ENCODE data around the gene PRDX5.

Gene PRDX5

DNA sequence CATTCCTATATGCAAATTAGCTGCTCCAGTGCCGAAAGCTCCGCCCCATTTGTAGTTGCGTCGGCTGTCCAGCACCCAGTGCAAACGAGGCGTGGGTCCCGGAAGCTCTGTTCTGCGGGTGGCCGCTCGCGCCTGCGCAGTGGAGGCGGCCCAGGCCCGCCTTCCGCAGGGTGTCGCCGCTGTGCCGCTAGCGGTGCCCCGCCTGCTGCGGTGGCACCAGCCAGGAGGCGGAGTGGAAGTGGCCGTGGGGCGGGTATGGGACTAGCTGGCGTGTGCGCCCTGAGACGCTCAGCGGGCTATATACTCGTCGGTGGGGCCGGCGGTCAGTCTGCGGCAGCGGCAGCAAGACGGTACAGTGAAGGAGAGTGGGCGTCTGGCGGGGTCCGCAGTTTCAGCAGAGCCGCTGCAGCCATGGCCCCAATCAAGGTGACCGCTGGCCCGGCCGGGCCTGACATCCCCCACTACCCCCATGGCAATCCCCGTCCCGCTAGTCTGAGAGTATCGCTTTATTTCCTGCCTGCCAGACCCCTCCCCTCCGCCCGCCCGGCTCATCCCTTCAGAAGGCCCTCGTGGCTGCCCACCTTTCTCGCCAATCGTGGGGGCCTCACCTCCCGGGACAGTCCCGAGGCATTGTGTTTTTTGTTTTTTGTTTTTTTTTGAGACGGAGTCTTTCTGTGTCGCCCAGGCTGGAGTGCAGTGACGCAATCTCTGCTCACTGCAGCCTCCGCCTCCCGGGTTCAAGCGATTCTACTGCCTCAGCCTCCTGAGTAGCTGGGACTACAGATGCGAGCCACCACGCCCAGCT is at the start of gene PRDX5:
TSS of gene PRDX5 (plus strand) at position 161 of the 805 bp plus-strand sequence. CDS start at position 256, 95 bp downstream.
- Mint-ChIP-seq H3K4me3 (peak within 1 kb of the TSS; percentile 96), H3K27ac (peak within 1 kb of the TSS; percentile 99), H3K27me3 (no peaks in the 10 kb centered on the region), H3K4me1 (peaks cover 13% of the 10 kb centered on the region), H3K36me3 (peaks cover 11% of the 10 kb centered on the region), H3K9me3 (no peaks in the 10 kb centered on the region)
- DNase-seq (ENCODE audit: low spot score in 2 of 2) (peak; percentile 59 to 94), ATAC-seq (ENCODE audit: low read depth) (peak; percentile 74)

DNA sequence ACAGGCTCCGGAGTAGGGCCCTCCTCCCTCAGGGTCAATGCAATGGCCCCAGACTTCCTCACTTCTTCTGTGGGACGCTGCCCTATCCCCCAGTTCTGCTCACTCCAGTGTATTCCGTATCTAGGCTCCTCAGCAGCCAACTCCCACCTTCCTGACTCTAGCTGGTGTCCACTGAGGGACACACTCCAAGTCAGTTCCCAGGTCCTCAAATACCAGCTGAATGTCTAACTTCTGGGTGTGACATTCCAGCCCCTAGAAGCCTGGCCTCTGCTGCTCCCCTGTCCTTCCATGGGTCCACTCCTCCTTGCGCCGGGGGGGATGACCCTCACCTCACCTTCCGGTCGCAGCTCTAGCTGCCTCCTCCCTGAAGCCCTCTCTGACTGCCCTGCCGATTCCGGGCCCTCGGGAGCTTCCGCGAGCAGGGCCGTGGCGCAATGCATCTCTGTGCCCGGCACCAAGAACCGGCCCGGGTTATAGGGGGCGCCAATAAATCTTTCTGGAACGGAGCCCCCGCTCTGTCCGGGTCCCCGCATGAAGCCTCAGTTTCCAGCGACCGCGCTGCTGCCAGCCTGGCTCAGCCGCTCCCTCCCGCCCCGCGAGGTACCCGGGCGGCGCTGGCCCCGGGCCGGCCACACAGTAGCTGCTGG is 48.9 kb upstream of the PRDX5 start:
- Mint-ChIP-seq H3K9me3 (no peaks in the 10 kb centered on the region), H3K4me3 (peak overlapping the region; percentile 97), H3K27me3 (no peaks in the 10 kb centered on the region), H3K27ac (peak overlapping the region; percentile 95), H3K4me1 (peaks cover 13% of the 10 kb centered on the region), H3K36me3 (no peaks in the 10 kb centered on the region)
- no peak for ATAC-seq (ENCODE audit: low read depth)
- no peak for DNase-seq (ENCODE audit: low spot score in 2 of 2)

DNA sequence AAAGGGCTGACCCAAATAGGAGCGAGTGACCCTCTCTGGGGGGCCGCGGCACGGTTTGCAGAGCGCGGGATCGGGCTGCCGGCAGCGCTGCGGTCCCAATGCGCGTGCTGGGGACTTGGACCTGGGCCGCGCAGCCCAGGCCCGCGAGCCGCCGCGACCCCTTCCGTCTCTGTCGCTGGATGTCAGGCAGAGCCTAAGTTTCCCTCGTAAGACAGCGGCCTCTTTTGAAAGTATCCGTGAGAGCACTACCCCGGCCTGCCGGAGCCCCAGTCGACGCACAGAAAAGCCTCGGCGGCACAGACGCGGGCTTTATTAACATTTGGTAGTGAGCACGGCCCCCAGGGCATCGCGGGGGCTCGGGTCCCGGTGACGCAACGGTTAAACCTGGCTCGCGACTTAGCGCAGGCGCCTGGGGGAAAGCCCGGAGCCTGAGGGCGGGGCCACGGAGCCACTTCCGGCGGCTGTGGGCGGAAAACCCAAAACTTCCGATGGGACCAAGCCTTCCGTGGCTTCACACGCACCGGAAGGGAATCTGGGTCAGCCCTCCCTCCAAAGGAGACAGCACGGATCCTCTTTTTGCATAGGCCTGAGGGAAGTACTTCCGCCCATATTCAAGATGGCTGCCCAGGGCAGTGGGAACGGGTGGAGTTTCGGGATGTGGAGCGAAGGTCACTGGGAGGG is 48.2 kb upstream of the PRDX5 start:
- Mint-ChIP-seq H3K27ac (peak overlapping the region; percentile 95), H3K4me3 (peak overlapping the region; percentile 97), H3K36me3 (no peaks in the 10 kb centered on the region), H3K9me3 (no peaks in the 10 kb centered on the region), H3K4me1 (peaks cover 13% of the 10 kb centered on the region), H3K27me3 (no peaks in the 10 kb centered on the region)
- DNase-seq (ENCODE audit: low spot score in 2 of 2) (peak; percentile 88 to 91), ATAC-seq (ENCODE audit: low read depth) (peak; percentile 70)

GRCh38 chr11:64275031-64275800 is 42.7 kb upstream of the PRDX5 start:
- Mint-ChIP-seq H3K36me3 (peaks cover 5% of the 10 kb centered on the region), H3K4me1 (peaks cover 4% of the 10 kb centered on the region), H3K9me3 (no peaks in the 10 kb centered on the region), H3K27ac (no peak overlapping the region), H3K4me3 (no peak overlapping the region), H3K27me3 (no peaks in the 10 kb centered on the region)
- DNase-seq (ENCODE audit: low spot score in 2 of 2) (no peak), ATAC-seq (ENCODE audit: low read depth) (no peak)

DNA sequence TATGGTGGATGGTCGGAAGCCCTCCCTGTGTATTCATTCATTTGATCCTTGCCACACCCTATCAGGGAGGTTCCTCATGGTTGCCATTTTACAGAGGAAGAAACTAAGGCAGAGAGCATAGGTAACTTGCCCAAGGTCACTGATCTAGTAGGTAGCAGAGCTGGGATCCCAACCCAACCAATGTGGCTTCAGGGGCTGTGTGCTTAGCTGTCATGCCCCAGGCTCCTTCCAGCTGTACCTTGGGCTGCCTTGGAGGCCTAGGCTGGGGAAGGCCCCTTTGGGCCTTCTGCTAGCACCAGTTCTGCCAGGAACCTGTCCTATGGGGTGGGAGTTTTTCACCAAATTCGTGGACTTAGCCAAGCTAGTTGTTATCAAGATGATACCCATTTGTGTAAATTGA is 42.1 kb upstream of the PRDX5 start:
- Mint-ChIP-seq H3K27me3 (no peaks in the 10 kb centered on the region), H3K4me3 (no peak overlapping the region), H3K4me1 (peaks cover under 1% of the 10 kb centered on the region), H3K27ac (no peak overlapping the region), H3K36me3 (peaks cover 5% of the 10 kb centered on the region), H3K9me3 (no peaks in the 10 kb centered on the region)
- no peak for ATAC-seq (ENCODE audit: low read depth)
- no peak for DNase-seq (ENCODE audit: low spot score in 2 of 2)

- Mint-ChIP-seq H3K4me3 (no peak overlapping the region), H3K4me1 (no peaks in the 10 kb centered on the region), H3K27ac (no peak overlapping the region)
These were observed 41.1 kb upstream of the PRDX5 start for GRCh38 chr11:64276653-64277431.

DNA sequence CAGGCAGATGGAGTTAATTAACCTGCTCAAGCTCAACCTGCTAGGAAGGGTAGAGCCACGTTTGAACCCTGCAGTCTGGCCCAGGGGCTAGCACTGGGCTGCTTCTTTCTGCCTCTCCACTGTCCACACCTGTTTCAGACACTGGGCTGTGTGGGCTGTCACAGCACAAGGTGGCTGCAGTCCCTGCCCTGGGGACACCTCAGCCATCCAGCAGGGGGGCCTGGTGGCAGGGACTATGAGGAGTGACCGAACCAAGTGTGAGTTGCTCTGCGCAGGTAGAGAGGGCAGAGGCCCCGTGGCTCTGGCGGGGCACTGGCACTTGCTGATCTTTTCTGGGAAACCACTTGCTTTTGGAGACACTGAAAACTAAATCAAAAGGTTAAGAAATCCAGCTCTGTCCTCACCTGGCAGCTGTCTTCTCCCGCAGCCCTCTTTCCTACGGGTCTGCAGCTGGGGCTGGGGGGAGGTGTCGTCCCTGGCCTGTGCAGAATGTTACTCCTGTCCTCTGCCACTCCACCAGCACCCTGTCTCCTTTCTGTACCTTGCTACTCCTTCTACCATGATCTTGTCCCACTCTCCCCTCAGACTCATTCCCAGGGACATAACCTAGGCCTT is 39.2 kb upstream of the PRDX5 start:
- no peaks in the 10 kb centered on the region for H3K9me3 Mint-ChIP-seq
- ATAC-seq (ENCODE audit: low read depth) (no peak), DNase-seq (ENCODE audit: low spot score in 2 of 2) (no peak)
- H3K36me3 Mint-ChIP-seq = peaks cover 11% of the 10 kb centered on the region
- no peaks in the 10 kb centered on the region for H3K27me3 Mint-ChIP-seq
- H3K4me1 Mint-ChIP-seq = peaks cover 3% of the 10 kb centered on the region
- H3K4me3 Mint-ChIP-seq = no peak overlapping the region
- no peak overlapping the region for H3K27ac Mint-ChIP-seq

More at GRCh38 chr11:64276653-64277431, 41.1 kb upstream of the PRDX5 start:
- no peaks in the 10 kb centered on the region for H3K27me3 Mint-ChIP-seq
- DNase-seq (ENCODE audit: low spot score in 2 of 2) = no peak
- H3K9me3 Mint-ChIP-seq = no peaks in the 10 kb centered on the region
- no peak for ATAC-seq (ENCODE audit: low read depth)
- peaks cover 8% of the 10 kb centered on the region for H3K36me3 Mint-ChIP-seq

DNA sequence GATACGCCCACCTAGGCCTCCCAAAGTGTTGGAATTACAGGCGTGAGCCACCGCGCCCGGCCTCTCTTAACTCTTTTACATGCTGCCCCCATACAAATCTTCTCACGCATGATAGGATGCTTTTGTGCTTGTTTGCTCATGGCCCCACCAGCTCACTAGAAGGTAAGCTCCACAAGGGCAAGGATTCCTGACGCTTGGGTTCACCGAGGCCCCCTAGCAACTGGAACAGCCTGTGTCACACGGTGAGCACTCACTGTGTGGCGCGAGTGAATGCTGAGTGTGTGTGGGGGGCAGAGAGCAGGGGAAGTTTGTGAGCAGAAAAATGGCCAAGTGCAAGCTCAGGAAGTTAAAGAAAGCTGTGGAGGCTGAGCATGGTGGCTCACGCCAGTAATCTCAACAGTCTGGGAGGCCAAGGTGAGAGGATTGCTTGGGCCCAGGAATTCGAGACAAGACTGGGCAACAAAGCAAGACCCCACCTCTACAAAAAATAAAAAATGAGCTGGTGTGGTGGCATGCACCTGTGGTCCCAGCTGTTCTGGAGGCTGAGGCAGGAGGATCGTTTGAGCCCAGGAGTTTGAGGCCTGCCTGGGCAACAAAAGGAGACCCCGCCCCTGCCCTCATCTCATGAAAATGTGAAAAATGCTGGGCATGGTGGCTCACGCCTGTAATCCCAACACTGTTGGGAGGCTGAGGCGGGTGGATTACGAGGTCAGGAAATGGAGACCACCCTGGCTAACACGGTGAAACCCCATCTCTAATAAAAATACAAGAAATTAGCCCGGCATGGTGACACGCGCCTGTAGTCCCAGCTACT is 35.8 kb upstream of the PRDX5 start:
- ATAC-seq (ENCODE audit: low read depth) (no peak), DNase-seq (ENCODE audit: low spot score in 2 of 2) (no peak)
- Mint-ChIP-seq H3K4me1 (peaks cover 13% of the 10 kb centered on the region), H3K27me3 (no peaks in the 10 kb centered on the region), H3K27ac (peak overlapping the region; percentile 62), H3K9me3 (no peaks in the 10 kb centered on the region), H3K36me3 (peaks cover 11% of the 10 kb centered on the region), H3K4me3 (no peak overlapping the region)

GRCh38 chr11:64283092-64283491 is 34.8 kb upstream of the PRDX5 start:
- Mint-ChIP-seq H3K4me1 (peaks cover 13% of the 10 kb centered on the region), H3K27me3 (no peaks in the 10 kb centered on the region), H3K4me3 (peak overlapping the region; percentile 51), H3K36me3 (peaks cover 11% of the 10 kb centered on the region), H3K9me3 (no peaks in the 10 kb centered on the region), H3K27ac (peak overlapping the region; percentile 99)
- DNase-seq (ENCODE audit: low spot score in 2 of 2) = no peak
- ATAC-seq (ENCODE audit: low read depth) = no peak

- Mint-ChIP-seq H3K27me3 (no peaks in the 10 kb centered on the region), H3K9me3 (no peaks in the 10 kb centered on the region), H3K36me3 (peaks cover 6% of the 10 kb centered on the region), H3K4me3 (peak within 1 kb of the TSS; percentile 97), H3K27ac (peak within 1 kb of the TSS; percentile 99), H3K4me1 (peaks cover 13% of the 10 kb centered on the region)
- ATAC-seq (ENCODE audit: low read depth) (peak; percentile 74), DNase-seq (ENCODE audit: low spot score in 2 of 2) (peak; percentile 80 to 87)
These were observed 33.6 kb upstream of the PRDX5 start, which contains the start of gene BAD for GRCh38 chr11:64284048-64284961. TSS of gene BAD (minus strand) at chr11:64284665. CDS start at chr11:64284368, 297 bp downstream.
